ENCODE measurements around the gene PLXNB1.

Gene PLXNB1

DNA sequence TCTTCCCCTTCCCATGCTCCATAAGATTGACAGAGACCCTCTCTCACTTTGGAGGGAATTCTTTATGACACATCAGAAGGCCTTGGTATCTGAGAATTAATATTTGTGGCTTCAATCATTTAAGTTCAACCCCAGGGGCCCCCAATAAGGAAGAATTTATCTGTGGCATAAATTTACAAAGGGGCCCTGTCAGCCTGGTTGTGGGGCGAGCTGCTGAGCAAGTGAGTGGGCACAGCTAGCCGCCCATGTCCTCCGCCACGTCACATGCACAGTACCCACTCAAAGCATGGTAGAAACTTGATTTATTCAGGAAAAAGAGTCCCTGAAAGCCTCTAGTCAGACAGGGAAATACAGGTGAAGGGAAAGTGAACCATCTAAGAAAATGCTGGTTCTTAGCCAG is 13.3 kb downstream of the PLXNB1 start:
- no peak for DNase-seq

DNA sequence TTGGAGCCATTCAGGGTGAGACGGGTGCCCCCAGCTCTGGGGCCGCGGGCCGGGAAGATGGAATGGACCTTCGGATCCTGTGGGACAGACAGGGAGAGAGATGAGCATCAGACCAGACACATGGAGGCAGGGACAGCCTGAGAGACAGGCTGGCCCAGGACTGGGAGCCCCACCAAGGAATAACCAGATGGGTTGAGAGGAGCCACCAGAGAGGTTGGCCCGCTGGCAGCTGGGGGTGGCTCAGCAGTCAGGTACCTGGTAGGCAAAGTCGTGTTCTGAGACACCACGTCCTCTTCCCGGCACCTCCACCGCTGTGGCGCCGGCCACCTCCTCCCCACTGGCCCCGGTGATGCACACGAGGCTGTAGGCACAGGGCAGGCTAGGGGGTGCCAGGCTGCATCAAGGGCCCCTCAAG is 13.8 kb downstream of the PLXNB1 start:
- DNase-seq = no peak

DNA sequence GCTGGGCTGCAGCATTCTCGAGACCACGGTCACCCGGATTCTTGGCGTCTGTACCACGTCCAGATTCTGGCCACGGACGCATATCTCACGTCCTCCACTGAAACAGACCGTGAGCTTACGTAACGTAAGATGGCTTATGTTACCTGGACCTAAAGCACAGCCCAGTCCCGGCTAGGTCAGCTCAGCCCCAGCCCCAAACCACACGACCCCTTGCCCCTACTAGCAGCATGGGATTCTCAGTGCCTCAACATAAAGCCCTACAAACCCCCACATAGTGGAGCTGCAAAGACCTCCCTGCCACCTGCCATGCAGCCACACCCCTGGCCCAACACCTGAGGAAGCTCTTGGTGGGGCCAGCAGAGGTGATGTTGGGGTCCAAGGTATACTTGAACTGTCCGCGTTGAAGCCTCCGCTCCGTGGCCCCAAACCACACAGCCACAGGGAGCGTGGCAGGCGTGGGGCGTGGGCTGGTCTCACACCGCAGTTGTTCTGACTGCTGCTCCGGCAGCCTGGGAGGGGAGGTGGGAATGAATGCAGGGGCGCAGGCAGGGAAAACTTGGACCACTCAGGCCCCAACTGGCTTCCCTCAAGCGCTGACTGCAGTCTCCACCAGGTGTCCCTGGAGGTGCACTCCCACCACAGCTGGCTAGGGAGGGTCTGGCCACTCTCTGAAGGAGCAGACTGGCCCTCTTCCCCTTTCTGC is 14.5 kb downstream of the PLXNB1 start:
- DNase-seq = no peak

DNA sequence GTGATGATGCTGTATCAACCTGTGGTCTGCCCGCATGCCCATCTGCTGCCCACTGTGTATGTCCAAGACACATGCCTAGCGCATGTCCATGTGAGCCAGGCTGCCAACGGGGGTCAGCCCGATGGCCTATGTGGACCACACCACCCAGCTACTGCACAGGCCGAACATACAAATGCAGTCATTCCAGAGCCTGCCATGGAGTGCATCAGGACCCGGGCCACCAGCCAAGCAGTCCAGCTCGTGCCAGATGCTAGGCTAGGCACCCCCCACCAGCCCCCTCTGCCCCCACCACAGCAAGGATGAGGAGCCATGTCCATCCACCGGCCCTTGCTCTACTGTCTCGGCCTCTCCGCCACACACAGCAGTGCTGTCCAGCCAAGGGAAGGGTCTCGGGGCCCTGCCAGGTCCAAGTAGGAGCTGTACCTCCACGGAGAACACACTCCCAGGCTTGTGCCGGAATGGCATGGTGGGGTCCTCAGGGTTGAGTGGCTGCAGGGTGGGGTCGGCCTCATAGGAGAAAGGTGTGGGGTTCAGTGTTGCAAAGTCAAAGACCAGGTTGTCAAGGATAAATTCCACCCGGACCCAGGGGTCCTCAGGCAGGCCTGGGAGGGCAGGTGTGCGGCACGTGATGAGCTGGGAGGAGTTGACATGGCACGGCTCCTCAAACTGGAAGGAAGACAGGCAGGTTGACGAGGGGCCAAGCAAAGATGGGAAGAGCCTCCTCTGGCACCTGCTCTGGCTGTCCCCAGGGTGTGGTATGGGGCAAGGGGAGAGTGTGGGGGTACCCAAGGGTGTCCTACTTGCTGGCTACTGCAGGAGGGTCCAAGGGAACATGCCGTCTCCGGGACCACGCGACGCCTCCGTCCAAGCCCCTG is 15.3 kb downstream of the PLXNB1 start:
- no peak for DNase-seq

DNA sequence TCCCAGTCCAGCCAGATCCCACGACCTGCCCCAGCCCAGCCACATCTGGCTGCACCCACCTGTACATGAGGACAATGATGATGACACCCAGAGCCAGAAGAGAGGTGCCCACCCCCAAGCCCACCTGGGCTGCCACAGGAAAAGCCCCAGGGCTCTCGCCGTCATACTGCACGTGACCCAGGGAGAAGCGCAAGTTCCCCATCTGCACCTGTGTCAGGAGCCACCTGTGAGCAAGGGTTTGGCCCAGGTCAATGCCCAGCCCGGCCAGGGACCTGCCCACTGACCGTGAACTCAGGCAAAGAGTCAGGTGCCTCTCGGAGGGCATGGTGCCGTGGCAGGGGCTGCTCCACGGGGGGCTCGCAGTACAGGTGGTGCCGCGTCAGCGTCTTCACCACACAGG is 16.3 kb downstream of the PLXNB1 start:
- DNase-seq = no peak

DNA sequence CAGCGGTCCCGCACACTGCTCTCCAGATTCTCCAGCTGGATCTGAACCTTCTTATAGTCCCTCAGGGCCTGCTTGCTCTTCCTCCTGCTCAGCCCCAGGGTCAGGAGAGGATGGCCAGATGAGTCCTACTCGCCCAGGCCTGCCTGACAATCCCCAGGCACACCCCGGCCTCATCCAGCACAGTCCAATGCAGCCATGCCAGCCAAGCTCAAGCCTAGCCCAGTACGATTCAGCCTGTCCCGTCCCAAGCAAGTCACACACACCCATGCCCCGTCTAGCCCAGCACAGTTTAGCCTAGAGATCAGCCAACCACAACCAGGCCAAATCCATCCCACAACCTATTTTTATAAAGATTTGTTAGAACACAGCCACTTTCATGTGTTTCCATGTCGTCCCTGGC is 16.8 kb downstream of the PLXNB1 start:
- no peak for DNase-seq

DNA sequence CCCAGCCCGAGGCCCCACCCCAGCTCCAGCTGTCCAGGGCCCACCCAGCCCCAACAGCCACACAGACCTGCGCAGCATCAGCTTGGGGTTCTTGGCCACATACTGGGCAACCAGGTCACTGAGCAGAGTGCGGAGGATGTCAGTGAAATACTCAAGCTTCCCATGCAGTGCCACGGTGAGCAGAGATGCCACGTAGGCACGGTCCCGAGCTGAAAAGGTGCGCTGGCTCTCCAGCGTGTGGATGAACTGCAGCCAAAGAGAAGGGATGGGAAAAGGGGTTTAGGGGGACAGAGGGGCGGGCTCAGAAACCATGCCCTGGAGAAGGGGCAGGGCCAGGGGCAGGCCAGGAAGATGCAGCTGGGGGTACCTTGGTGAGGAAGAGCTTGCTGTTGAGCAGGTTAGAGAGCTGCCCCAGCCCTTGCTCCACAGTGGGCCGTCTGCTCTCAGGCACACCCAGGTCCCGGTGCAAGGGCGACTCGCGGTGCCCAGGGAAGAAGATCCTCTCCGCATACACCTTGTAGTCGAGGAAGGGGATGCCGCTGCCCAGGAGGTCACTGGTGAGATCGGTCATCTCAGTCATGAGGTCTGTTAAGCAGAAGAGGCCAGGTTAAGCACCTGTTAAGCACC is 17.4 kb downstream of the PLXNB1 start:
- DNase-seq = no peak

DNA sequence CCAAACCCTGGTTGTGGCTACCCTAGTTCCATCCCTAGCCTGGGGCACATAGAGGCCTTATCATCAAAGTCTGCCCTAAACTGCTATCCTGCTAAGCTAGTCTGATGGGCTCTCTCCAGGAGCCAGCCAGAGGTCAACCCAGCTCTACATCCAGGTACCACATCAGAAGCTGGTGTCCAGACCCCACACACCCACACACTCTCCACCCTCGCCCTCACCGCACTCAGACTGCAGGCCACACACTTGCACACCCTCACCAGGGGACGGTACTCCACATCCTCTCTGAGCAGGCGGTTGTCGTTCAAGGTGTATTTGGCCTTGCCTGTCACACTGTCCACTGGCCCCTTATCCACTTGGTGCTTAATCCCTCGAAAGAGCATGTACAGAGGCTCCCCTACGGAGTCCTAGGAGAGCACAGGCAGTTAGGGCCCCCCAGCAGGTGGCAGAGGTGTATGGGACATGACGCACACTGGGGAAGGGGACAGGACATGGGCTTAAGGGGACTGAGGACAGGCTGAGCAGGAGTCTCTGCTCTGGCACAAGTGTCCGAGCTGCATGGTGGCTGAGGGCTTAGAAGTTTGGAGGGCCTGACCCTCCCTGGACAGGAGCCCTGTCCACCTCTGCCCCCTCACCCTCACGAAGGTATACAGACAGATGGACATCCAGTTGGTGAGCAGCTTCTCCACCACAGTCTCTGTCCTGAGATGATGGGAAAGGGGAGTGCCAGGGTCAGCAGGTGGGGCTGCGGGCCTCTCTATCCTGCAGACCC is 18.1 kb downstream of the PLXNB1 start:
- no peak for DNase-seq

DNA sequence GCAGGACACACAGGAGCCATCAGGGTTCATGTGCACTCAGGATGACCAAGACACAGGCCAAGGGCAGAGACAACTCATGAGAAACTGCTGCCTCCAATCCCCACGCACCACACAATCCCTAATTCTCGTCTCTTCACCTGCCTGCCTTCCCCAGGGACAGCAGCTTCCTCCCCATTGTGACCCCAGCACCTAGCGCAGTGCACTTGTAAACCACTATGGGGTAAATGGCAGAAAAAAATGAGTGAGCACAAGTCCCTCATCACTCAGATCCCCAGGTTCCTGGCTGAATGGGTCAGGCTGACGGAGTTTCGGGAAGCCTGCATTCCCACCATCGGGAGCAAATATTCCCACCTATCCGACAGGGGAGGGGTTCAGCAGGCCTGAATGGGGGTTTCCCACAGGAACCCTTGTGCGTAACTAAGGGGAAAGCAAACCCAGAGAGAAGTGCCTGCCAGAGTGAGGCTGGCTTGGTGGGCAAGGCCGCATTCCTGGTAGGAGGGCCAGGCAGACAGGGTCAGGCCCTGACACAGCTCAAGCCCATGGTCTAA is 18.8 kb downstream of the PLXNB1 start:
- no peak for DNase-seq

DNA sequence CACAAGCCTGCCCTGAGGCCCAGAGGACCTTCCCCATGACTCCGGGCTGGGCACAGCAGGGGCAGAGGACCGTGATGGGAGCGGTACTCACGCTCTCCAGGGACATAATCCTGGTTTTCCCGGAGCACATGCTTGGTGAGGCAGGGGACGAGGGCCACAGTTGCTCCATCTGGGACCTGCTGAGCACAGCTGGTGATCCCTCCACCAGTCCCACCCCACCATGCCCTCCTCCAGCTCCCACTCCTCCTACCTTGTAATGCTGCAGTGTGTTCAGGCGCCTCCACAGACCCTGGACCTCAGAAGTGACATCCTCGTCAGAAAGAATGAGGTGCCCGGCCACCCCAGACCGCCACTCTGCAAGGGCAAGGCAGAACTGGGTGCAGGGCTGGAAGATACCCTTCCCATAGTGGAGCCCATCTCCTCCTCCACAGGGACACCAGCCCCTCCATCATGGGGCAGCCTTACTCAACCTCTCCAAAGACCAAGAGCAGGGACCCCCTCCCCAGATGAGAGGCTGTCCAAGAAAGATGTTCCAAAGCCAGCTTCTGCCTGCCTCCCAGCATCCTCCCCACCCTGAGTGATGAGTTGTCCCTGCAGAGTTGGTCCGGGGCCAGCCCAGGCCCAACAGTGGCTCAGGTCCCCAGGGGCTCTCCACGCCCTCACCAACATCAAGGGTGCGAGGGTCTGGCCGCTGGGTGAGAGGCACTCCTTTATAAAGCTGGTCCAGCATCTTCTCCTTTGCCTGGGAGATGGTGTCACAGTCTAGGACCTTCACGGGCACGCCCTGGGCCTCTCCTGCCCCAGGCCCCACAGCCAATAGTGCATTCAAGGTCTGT is 19.5 kb downstream of the PLXNB1 start:
- no peak for DNase-seq

DNA sequence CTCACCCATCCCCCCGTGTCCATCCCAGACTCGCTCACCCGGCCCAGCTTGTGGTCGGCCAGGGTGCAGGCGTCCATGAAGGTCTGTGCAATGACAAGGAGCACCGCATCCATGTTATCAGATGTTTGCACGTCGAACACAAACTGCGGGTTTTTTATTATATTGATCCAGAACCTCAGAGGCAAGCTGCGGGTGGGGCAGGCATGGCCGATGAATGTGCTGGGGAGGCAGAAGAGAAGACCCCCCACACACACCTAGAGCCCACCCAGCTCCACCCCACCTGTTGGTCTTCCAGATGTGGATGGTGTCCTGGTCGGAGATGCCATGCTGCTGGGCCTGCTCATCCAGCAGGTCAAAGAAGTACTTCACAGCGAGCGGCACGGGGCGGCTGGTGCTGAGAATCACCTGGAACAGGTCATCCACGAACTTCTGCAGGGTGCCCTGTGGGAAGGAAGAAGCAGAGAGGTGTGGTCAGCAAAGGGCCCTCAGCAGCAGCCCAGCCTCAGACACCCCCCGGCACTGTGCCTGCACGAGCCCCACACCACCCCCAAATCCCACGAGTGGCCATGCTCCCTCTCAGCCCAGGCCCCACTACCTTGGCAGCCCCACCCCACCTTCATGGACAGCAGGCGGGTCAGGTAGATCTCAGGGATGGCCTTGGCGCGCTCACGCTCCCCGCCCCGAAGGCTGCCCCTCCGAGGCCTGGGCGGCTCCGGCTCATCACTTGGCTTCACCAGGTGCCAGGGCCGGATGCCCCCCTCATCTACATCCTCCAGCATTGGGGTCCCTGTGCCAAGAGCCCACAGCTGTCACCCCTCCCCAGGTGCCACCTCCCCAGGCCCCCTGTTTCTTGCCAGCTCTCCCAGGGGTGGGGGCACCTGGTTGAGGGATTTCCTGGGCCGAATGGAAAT is 20.3 kb downstream of the PLXNB1 start:
- no peak for DNase-seq

DNA sequence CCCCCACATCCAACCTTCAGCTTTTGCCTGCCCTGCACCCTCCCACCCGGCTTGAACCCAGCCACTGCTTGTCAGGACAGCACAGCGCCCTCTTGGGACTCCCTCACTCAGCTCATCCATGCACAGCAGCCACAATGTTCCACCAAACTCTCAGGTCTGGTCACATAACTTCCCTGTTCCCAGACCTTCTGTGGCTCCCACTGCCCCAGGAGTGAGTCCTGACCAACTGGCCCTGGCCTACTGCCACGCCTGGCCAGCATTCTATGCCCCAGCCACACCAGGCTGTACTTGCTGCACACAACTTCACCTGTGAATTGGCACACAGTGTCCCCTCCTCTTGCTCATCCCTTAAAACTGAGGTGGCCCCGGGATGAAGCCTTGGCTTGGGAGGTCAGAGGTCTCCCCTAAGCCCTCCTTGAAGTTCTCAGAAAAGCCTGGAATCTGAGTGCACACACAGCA is 21.0 kb downstream of the PLXNB1 start:
- no peak for DNase-seq

DNA sequence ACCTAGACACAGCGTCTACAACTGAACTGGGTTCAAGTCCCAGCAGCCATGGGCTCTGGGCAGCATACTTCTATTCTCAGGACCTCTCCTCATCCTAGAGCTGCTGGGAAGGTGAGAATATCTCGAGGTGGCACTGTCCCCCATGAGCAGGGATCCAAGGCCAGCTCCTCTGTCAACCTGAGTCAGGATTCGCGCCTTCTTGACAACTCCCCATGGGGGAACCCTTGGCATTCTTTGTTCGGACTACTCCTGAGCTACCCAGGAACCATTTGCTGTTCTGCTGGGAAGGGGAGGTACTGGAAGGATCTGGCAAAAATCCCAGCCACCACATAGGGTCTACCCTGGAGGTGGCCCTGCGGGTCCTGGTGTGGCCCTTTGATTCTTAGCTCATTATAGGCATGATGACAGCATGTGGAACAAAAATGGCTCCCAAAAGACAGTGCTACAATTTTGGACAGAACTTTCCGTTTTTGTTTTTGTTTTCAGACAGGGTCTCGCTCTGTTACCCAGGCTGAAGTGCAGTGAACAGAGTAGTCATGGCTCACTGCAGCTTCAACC is 22.3 kb downstream of the PLXNB1 start:
- no peak for DNase-seq

DNA sequence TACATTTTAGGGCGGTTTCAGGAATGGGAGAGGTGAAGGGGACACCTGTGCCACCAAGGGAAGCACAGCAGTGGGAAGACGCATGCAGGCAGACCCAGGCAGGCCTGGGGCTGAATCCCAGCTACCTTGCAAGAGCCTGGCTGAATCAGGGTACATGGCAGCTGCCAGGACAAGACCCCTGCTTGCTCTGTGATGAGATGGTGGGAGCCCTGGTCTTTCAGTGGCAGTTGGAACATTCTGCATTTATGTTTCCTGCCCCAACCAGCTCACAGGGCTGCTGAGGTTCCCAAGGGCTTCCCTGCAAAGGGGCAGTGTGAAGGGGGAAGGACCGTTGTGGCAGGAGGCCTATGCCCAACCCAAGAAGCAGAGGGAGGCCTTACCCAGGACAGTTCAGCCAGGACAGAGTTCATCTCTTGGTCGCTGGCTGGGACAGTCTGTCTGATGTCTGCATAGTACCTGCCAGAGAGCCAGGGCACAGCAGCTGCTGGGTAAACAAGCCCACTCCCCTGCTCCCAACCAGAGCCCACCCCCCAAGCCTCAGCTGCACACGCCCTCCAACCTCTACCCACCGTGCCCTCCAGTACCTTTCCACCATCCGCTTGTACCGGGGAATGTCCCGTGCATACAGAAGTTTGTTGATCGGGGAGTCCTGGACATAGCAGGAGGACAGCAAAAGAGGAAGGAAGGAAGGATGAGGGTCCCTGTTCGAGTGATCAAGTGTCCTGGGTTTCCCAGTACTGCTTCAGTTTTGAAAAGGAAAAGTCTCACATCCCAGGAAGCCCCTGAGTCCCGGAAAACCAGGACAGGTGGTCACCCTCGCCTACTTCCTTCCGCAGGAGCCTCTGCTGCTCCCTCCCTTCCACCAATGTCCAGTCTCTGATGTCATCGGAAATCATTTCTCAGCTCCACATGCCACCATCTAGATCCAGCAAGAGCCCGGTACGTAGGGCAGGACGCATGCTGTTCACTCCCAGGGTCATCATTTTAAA is 23.1 kb downstream of the PLXNB1 start:
- no peak for DNase-seq

DNA sequence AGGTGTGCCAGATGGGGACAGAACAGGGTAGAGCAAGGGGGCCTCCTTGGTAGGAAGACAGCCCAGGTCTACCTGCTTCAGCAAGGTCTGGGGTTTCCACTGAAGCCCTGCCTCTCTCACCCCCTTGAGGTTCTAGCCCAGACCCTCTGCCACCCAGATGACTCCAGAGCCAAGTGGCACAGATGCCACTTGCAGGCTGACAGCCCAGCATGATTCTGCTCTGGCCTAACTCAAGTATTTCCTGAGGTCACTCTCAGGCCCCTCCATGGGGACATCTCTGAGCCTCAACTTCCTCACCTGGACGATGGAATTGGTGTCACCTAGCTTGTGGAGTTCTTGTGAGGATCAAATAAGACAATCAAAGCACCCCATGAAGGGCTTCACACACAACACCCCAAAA is 23.9 kb downstream of the PLXNB1 start:
- no peak for DNase-seq

DNA sequence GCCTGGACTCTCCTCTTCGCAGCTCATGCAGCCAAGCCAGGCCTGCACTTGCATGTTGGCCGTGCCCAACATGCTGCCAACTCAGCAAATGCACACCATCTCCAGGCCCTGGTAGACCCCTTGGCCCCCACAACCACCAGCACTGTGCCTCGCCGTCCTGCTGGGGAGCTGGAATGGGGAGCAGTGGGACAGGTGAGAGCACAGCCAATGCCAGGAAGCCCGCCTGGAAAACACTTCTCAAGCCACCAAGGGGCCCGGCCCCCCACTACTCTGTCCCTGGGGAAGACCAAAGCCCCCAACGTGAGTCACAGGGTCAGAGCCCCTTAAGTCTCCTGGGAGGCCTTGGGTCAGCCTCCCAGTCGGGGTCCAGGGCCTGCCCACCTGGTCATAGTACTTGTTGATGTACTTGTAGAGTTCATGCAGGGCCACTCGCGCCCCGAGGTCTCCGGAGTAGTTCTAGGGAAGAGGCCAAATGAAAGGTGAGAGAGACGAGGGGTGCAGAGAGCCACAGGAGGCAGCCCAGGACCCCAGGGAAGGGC is 24.5 kb downstream of the PLXNB1 start:
- DNase-seq = no peak

DNA sequence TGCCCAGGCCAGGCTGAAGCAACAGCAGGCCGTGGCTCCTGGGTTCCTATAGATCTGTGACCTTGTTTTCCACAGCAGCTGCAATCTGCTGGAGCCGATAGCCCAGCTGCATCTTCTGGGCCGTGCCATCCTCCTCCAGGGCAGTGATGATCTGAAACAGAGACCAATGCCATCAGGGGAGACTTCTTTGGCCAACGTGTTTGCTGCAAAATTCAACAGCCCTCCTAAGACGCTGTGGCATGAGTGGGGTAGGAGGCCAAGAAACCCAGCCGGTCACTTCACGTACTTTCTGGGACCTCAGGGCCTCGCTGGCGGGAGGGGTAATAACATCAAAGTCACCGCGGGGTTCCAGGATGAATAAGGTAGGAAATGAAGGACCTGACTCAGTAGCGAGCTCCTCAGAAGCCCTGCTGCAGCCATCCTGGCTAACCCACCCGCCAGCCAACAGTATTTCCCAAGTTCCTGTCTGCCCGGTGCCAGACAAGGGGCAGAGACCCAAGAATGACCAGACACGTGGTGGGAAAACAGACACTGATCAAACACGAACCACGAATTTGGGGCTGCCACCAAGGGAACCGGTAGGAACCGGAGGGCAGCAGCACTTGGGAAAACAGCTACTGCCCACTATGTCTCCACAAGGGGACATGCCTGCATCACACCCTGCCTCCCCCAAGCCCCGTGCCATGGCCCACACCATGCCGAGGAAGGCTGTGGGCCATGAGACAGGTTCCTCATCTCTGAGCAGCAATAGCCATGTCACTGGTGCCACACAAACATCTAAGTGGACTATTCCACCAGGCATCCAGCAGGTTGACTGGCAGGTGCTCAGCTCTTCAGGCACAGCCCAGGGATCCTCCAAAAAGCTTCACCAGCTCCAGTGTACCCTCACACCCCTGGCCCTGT is 25.2 kb downstream of the PLXNB1 start:
- no peak for DNase-seq
